Pancreas (tissue), 10 donors: ENCODE measurements around the gene FILIP1L. TPM values are rescaled to one million over a fixed set of nuclear protein-coding genes. Genes with fewer than 3 reads are reported as not detected.

Experiments
- ATAC-seq, 4 donors: fragments of 200-7000 bp; cut with Tn5 transposase; one replicate each; pipeline versions ENCODE4 v1.8.0 to v1.9.1; 2020; ENCODE audit warnings: mild to moderate bottlenecking in 4 of 4, moderate library complexity in 4 of 4
- DNase-seq, 6 donors: peaks; one replicate each; pipeline ENCODE4 v3.0.0-alpha.2; 2020
- FAIRE-seq: peaks from 2 replicates; lab custom pipeline; 2012; peaks lifted over from hg19 to GRCh38; lab: Jason Lieb, UNC
- H3K27ac ChIP-seq, 4 donors: fragments of 200-600 bp; sonication (generic); 1 replicate in 3 of 4; 2 replicates in 1 of 4; pipeline versions ENCODE4 v1.5.0 to v1.8.0; 2020
- H3K27me3 ChIP-seq, 4 donors: fragments of 200-600 bp; one replicate each; pipeline ENCODE4 v1.8.0; 2021
- H3K36me3 ChIP-seq, 3 donors: fragments of 200-600 bp; sonication (generic) in 1 of 3; one replicate each; pipeline versions ENCODE4 v1.5.0 to v1.8.0; 2020 to 2021
- H3K4me1 ChIP-seq, 3 donors: fragments of 200-600 bp; one replicate each; pipeline ENCODE4 v1.8.0; 2021
- H3K4me3 ChIP-seq, 4 donors: fragments of 200-600 bp; sonication (generic) in 2 of 4; one replicate each; pipeline versions ENCODE4 v1.5.0 to v1.8.0; 2020 to 2021
- H3K9me3 ChIP-seq, 4 donors: fragments of 200-600 bp; one replicate each; pipeline ENCODE4 v1.8.0; 2021
- WGBS, 2 donors: extraction: QIAGEN DNeasy Blood & Tissue Kit; methylation state at CpG; one replicate each; pipeline ENCODE4 v1.1.7; 2013; 5-methylcytosine and 5-hydroxymethylcytosine counted together
- intact Hi-C, 3 donors: fragments of 100-400 bp; cut with DNase I; formaldehyde crosslinking; loops; one replicate each; pipeline versions ENCODE4 v1.11.1 to v1.14.2; 2022
- polyA plus RNA-seq, 2 donors: library from polyadenylated mRNA; stranded (reverse); fragments of 200-250 nt; gene quantifications; one replicate each; pipeline ENCODE4 v1.2.3, GENCODE V29; 2013
- total RNA-seq, 6 donors: library from RNA; stranded (reverse); fragmentation: NEBNext Ultra II Directional in 4 of 6; extraction: Animal tissue kit (Norgen Biotek cat#: 25700) in 4 of 6; gene quantifications; one replicate each; pipeline versions ENCODE4 v1.2.1 to v1.2.4, GENCODE V29; 2021 to 2023
- TF ChIP-seq, protein P1 (sequence below), 4 donors: fragments of 200-600 bp; sonication (generic) in 3 of 4; IDR thresholded peaks; one replicate each; pipeline versions ENCODE4 v1.5.0 to v1.8.0; 2021; ENCODE audit warnings: antibody characterized with exemption in 4 of 4
- donor health status: healthy with polysubstance abuse.
- donor health status: DM: no; HTN: no; CAD: no; lungs with moderate emphysema.
- donor health status: DM: no; HTN: no; CAD: no.
- donor health status: control.
- donor health status: control.
- donor health status: Bipolar disorder and iron deficiency.
- donor health status: DM: yes; HTN: yes; CAD: no.
- donor health status: DM: no; HTN: no; CAD: no.
- donor health status: DM: no; HTN: no; CAD: no.
- donor health status: DM: yes; HTN: yes; CAD: no.

The FILIP1L gene
- total and polyA plus RNA-seq, 8 donors, result 12.5 to 37.7 (median 15.8) TPM

- Histone ChIP-seq H3K36me3 (no peaks in the 10 kb centered on the region), H3K27ac (peak overlapping the region; percentile 10 to 59 (median 40)), H3K4me3 (no peak overlapping the region), H3K27me3 (no peaks in the 10 kb centered on the region), H3K9me3 (no peaks in the 10 kb centered on the region), H3K4me1 (peaks cover 0 to 28% (median 12%) of the 10 kb centered on the region in 3 donors)
- FAIRE-seq, result no peak
- TF ChIP-seq, protein P1, sequence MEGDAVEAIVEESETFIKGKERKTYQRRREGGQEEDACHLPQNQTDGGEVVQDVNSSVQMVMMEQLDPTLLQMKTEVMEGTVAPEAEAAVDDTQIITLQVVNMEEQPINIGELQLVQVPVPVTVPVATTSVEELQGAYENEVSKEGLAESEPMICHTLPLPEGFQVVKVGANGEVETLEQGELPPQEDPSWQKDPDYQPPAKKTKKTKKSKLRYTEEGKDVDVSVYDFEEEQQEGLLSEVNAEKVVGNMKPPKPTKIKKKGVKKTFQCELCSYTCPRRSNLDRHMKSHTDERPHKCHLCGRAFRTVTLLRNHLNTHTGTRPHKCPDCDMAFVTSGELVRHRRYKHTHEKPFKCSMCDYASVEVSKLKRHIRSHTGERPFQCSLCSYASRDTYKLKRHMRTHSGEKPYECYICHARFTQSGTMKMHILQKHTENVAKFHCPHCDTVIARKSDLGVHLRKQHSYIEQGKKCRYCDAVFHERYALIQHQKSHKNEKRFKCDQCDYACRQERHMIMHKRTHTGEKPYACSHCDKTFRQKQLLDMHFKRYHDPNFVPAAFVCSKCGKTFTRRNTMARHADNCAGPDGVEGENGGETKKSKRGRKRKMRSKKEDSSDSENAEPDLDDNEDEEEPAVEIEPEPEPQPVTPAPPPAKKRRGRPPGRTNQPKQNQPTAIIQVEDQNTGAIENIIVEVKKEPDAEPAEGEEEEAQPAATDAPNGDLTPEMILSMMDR (IDR thresholded peaks at IDR 0.05), result no peak
- intact Hi-C loops, result no loop called here
- DNase-seq, result no peak
- ATAC-seq, result no peak
- WGBS, 2 donors, result 79 to 98% methylated on average over 2 of the region's 2 CpGs
Measured at GRCh38 chr3:100005665-100006393, 108.5 kb downstream of the FILIP1L start.

- ATAC-seq (peak in 2 of 4 donors; percentile 19 to 22), FAIRE-seq (no peak), DNase-seq (no peak)
- no peaks in the 10 kb centered on the region for H3K27me3 ChIP-seq
- intact Hi-C loops, result no loop called here
- H3K9me3 ChIP-seq, result no peaks in the 10 kb centered on the region
- H3K27ac ChIP-seq, result peak overlapping the region in 3 of 4 donors; percentile 10 to 59 (median 46)
- no peaks in the 10 kb centered on the region for H3K36me3 ChIP-seq
- H3K4me1 ChIP-seq, result peaks cover 0 to 28% (median 12%) of the 10 kb centered on the region in 3 donors
- WGBS, 2 donors, result 73 to 84% methylated on average over 1 of the region's 1 CpG
- no peak overlapping the region for H3K4me3 ChIP-seq
- TF ChIP-seq, protein P1 (IDR thresholded peaks at IDR 0.05), result no peak
Measured at GRCh38 chr3:100004931-100005330, 109.4 kb downstream of the FILIP1L start.

- WGBS, 2 donors, result 87 to 89% methylated on average over 4 of the region's 4 CpGs
- H3K4me1 ChIP-seq, result peaks cover 0 to 28% (median 12%) of the 10 kb centered on the region in 3 donors
- FAIRE-seq, result no peak
- ATAC-seq, result no peak
- H3K27me3 ChIP-seq, result no peaks in the 10 kb centered on the region
- DNase-seq, result no peak
- H3K9me3 ChIP-seq, result no peaks in the 10 kb centered on the region
- no peaks in the 10 kb centered on the region for H3K36me3 ChIP-seq
- TF ChIP-seq, protein P1 (IDR thresholded peaks at IDR 0.05), result no peak
- peak overlapping the region in 2 of 4 donors; percentile 46 to 59 for H3K27ac ChIP-seq
- no peak overlapping the region for H3K4me3 ChIP-seq
- intact Hi-C loops, result no loop called here
Measured at GRCh38 chr3:100003609-100004503, 110.4 kb downstream of the FILIP1L start.

DNA sequence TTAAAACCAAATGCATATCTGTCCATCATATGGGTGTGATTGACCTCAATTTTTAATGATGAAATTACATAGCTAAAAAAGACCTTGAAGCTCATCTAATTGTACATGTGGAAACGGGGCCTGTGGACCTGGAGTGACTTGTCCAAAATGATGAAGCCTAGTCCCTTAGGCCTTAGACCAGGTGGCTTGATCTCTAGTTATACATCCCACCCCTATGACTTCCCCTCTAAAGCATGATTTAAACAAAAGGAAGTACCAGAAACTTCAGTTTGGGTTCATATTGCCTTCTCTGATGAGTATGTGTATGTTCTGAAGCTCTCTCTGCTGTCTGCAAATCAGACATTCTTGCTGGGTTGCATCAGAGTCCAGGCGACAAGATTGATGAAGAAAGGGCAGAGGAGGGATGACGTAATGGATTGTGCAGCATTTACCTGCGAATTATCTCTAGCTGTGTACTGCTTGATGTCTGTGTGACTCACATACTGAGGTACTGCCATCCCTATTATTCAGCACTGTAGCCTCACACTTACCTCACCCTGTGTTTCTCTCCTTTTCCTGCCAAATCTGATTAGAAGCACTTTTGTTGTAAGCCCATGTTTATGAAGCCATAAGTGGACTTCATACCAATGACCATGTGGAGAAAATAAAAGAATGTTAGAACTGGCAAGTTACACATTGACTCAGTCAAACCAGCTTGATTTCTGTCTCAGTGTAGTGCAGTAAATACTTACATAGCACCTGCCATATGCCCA is 111.5 kb downstream of the FILIP1L start:
- H3K27ac ChIP-seq, result peak overlapping the region in 2 of 4 donors; percentile 46 to 55
- ATAC-seq, result peak; percentile 82 to 93 (median 90)

More for the DNA sequence above, 111.5 kb downstream of the FILIP1L start:
- no peak for FAIRE-seq
- intact Hi-C loops, result no loop called here
- H3K4me3 ChIP-seq, result no peak overlapping the region
- 60% methylated on average over 4 of the region's 4 CpGs for WGBS, 2 donors
- H3K4me1 ChIP-seq, result peaks cover 0 to 28% (median 12%) of the 10 kb centered on the region in 3 donors
- TF ChIP-seq, protein P1 (IDR thresholded peaks at IDR 0.05), result no peak
- DNase-seq, result peak in 3 of 6 donors; percentile 33 to 46 (median 46)
- H3K9me3 ChIP-seq, result no peaks in the 10 kb centered on the region
- H3K36me3 ChIP-seq, result no peaks in the 10 kb centered on the region
- H3K27me3 ChIP-seq, result no peaks in the 10 kb centered on the region
